Measurements from ENCODE around the gene TMEM169.

Gene TMEM169

GRCh38 chr2:216073773-216074172 is 7.9 kb upstream of the TMEM169 start:
- ChIA-PET POLR2A (no interaction called here), CTCF (interaction anchor here (0.7 kb wide), 1 partner anchor 22 kb away, joined by 3 read pairs; no protein-coding TSS in a partner anchor)
- no peak overlapping the region for H3K4me3 ChIP-seq (ENCODE audit: low read depth, low read length)
- H3K36me3 ChIP-seq (ENCODE audit: control insufficient read depth in 2 of 2, insufficient read depth in 1 of 2, low read length in 2 of 2) = peaks cover 15 to 21% of the 10 kb centered on the region in 2 experiments
- H3K9me3 ChIP-seq (ENCODE audit: control insufficient read depth, insufficient read depth, low read depth, low read length) = no peaks in the 10 kb centered on the region
- no peak for TF ChIP-seq ZNF701 (tag by site-specific recombination; IDR thresholded peaks at IDR 0.05)
- no peak overlapping the region for H3K27ac ChIP-seq (ENCODE audit: extremely low read depth, low read depth, low read length)
- no peaks in the 10 kb centered on the region for H3K4me1 ChIP-seq (ENCODE audit: control insufficient read depth, insufficient read depth, low read length)

DNA sequence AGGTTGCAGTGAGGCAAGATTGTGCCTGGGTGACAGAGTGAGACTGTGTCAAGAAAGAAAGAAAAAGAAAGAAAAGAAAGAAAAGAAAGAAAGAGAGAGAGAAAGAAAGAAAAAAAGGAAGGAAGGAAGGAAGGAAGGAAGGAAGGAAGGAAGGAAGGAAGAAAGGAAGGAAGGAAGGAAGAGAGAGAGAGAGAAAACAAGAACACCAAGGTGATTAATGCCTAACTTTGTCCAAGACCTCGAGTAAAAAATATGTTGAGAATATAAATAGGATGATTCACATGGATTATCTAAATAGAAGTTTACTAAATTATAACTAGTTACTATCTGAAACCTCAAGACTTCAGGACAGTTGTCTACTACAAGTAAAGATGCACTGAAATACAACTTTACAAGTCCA is 7.3 kb upstream of the TMEM169 start:
- peaks cover 15 to 21% of the 10 kb centered on the region in 2 experiments for H3K36me3 ChIP-seq (ENCODE audit: control insufficient read depth in 2 of 2, insufficient read depth in 1 of 2, low read length in 2 of 2)
- no peak overlapping the region for H3K4me3 ChIP-seq (ENCODE audit: low read depth, low read length)
- no peaks in the 10 kb centered on the region for H3K4me1 ChIP-seq (ENCODE audit: control insufficient read depth, insufficient read depth, low read length)
- POLR2A ChIA-PET = no interaction called here
- no peak for TF ChIP-seq ZNF302 (tag by site-specific recombination; IDR thresholded peaks at IDR 0.05; ENCODE audit: low read depth)
- TF ChIP-seq, protein P1, sequence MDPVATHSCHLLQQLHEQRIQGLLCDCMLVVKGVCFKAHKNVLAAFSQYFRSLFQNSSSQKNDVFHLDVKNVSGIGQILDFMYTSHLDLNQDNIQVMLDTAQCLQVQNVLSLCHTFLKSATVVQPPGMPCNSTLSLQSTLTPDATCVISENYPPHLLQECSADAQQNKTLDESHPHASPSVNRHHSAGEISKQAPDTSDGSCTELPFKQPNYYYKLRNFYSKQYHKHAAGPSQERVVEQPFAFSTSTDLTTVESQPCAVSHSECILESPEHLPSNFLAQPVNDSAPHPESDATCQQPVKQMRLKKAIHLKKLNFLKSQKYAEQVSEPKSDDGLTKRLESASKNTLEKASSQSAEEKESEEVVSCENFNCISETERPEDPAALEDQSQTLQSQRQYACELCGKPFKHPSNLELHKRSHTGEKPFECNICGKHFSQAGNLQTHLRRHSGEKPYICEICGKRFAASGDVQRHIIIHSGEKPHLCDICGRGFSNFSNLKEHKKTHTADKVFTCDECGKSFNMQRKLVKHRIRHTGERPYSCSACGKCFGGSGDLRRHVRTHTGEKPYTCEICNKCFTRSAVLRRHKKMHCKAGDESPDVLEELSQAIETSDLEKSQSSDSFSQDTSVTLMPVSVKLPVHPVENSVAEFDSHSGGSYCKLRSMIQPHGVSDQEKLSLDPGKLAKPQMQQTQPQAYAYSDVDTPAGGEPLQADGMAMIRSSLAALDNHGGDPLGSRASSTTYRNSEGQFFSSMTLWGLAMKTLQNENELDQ (tag by site-specific recombination; IDR thresholded peaks at IDR 0.05; ENCODE audit: low read depth) = no peak
- TF ChIP-seq ZNF629 (tag by site-specific recombination; IDR thresholded peaks at IDR 0.05) = no peak
- TF ChIP-seq KLF7 (tag by site-specific recombination; IDR thresholded peaks at IDR 0.05; ENCODE audit: borderline replicate concordance) = no peak
- TF ChIP-seq ZNF433 (tag by site-specific recombination; IDR thresholded peaks at IDR 0.05; ENCODE audit: low read depth) = no peak
- TF ChIP-seq, protein P2, sequence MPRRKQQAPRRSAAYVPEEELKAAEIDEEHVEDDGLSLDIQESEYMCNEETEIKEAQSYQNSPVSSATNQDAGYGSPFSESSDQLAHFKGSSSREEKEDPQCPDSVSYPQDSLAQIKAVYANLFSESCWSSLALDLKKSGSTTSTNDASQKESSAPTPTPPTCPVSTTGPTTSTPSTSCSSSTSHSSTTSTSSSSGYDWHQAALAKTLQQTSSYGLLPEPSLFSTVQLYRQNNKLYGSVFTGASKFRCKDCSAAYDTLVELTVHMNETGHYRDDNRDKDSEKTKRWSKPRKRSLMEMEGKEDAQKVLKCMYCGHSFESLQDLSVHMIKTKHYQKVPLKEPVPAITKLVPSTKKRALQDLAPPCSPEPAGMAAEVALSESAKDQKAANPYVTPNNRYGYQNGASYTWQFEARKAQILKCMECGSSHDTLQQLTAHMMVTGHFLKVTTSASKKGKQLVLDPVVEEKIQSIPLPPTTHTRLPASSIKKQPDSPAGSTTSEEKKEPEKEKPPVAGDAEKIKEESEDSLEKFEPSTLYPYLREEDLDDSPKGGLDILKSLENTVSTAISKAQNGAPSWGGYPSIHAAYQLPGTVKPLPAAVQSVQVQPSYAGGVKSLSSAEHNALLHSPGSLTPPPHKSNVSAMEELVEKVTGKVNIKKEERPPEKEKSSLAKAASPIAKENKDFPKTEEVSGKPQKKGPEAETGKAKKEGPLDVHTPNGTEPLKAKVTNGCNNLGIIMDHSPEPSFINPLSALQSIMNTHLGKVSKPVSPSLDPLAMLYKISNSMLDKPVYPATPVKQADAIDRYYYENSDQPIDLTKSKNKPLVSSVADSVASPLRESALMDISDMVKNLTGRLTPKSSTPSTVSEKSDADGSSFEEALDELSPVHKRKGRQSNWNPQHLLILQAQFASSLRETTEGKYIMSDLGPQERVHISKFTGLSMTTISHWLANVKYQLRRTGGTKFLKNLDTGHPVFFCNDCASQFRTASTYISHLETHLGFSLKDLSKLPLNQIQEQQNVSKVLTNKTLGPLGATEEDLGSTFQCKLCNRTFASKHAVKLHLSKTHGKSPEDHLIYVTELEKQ (tag by site-specific recombination; IDR thresholded peaks at IDR 0.05; ENCODE audit: borderline replicate concordance) = no peak
- TF ChIP-seq ZNF366 (tag by site-specific recombination; conservative IDR thresholded peaks at IDR 0.05) = peak; percentile 86
- TF ChIP-seq, protein P3, sequence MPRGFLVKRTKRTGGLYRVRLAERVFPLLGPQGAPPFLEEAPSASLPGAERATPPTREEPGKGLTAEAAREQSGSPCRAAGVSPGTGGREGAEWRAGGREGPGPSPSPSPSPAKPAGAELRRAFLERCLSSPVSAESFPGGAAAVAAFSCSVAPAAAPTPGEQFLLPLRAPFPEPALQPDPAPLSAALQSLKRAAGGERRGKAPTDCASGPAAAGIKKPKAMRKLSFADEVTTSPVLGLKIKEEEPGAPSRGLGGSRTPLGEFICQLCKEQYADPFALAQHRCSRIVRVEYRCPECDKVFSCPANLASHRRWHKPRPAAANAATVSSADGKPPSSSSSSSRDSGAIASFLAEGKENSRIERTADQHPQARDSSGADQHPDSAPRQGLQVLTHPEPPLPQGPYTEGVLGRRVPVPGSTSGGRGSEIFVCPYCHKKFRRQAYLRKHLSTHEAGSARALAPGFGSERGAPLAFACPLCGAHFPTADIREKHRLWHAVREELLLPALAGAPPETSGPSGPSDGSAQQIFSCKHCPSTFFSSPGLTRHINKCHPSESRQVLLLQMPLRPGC (tag by site-specific recombination; IDR thresholded peaks at IDR 0.05) = no peak
- no peak for TF ChIP-seq TRIM28 (IDR thresholded peaks at IDR 0.05; ENCODE audit: borderline replicate concordance, low read length)
- H3K9me3 ChIP-seq (ENCODE audit: control insufficient read depth, insufficient read depth, low read depth, low read length) = no peaks in the 10 kb centered on the region
- no peak overlapping the region for H3K27ac ChIP-seq (ENCODE audit: extremely low read depth, low read depth, low read length)
- CTCF ChIA-PET = no interaction called here

DNA sequence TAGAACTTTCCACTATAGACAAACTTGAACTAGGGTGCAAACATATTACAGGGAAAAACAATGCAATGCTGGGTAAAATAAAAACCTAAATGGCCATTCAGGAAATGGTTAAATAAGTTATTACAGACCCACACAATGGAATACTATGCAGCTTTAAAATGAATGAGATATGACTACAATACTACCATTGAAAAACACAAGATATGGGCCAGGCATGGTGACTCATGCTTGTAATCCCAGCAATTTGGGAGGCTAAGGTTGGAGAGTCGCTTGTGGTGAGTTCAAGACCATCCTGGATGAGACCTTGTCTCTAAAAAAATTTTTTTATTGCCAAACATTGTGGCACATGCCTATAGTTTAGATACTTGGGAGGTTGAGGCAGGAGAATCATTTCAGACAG is 6.9 kb upstream of the TMEM169 start:
- Histone ChIP-seq H3K36me3 (ENCODE audit: control insufficient read depth in 2 of 2, insufficient read depth in 1 of 2, low read length in 2 of 2) (peaks cover 15 to 21% of the 10 kb centered on the region in 2 experiments), H3K4me3 (ENCODE audit: low read depth, low read length) (no peak overlapping the region), H3K27ac (ENCODE audit: extremely low read depth, low read depth, low read length) (no peak overlapping the region), H3K9me3 (ENCODE audit: control insufficient read depth, insufficient read depth, low read depth, low read length) (no peaks in the 10 kb centered on the region), H3K4me1 (ENCODE audit: control insufficient read depth, insufficient read depth, low read length) (no peaks in the 10 kb centered on the region)
- POLR2A ChIA-PET = no interaction called here
- CTCF ChIA-PET = interaction anchor here (0.7 to 1.0 kb wide), 2 partner anchors 40 to 435 kb away, joined by 3 to 4 read pairs; no protein-coding TSS in a partner anchor
- TF ChIP-seq OSR2 (tag by site-specific recombination; IDR thresholded peaks at IDR 0.05) (no peak), ZNF341 (tag by site-specific recombination; IDR thresholded peaks at IDR 0.05; ENCODE audit: low read depth) (no peak), ZNF664 (tag by site-specific recombination; IDR thresholded peaks at IDR 0.05) (no peak), ZNF692 (tag by site-specific recombination; IDR thresholded peaks at IDR 0.05) (no peak)
- TF ChIP-seq, protein P3 (tag by site-specific recombination; IDR thresholded peaks at IDR 0.05) = no peak

All from HEK293 (cell line).